Bronchial epithelial cell (primary cell): Measurements from ENCODE around the gene PPP1R1C. TPM values are rescaled to one million over a fixed set of nuclear protein-coding genes. Genes with fewer than 3 reads are reported as not detected.

Experiments used
- DNase-seq: peaks from one replicate; pipeline ENCODE4 v3.0.0-alpha.2; 2010; ENCODE audit warnings: low read depth
- FAIRE-seq: peaks from 2 replicates; lab custom pipeline; 2011; peaks lifted over from hg19 to GRCh38; lab: Jason Lieb, UNC
- H3K27me3 ChIP-seq: 2 replicates; pipeline ENCODE4 v1.5.1; 2011; ENCODE audit warnings: low read length; ENCODE audit not compliant: control insufficient read depth, insufficient read depth
- H3K36me3 ChIP-seq: 2 replicates; pipeline ENCODE4 v1.5.1; 2011; ENCODE audit warnings: low read length; ENCODE audit not compliant: control insufficient read depth, insufficient read depth
- H3K4me3 ChIP-seq: 2 replicates; pipeline ENCODE4 v1.5.1; 2011; ENCODE audit warnings: mild to moderate bottlenecking, low read depth, low read length, control low read depth
- CTCF ChIP-seq: IDR thresholded peaks from 2 replicates; pipeline ENCODE4 v1.5.1; 2011; ENCODE audit warnings: mild to moderate bottlenecking, moderate library complexity, low read length, control low read depth, inconsistent platforms; ENCODE audit not compliant: insufficient read depth, severe bottlenecking
- total RNA-seq: library from RNA; depleted of rRNA; stranded (reverse); fragments of >200 nt; gene quantifications from 2 replicates; pipeline ENCODE4 v1.2.1, GENCODE V29; 2014

Gene PPP1R1C
- total RNA-seq, 1 donor from 2014 or later: 2.1 TPM

- FAIRE-seq (no peak), DNase-seq (no peak)
- no peak for TF ChIP-seq CTCF
- Histone ChIP-seq H3K4me3 (no peak overlapping the region), H3K36me3 (no peaks in the 10 kb centered on the region), H3K27me3 (no peaks in the 10 kb centered on the region)
Measured at GRCh38 chr2:182069416-182069815, 83.8 kb downstream of the PPP1R1C start.

GRCh38 chr2:182069908-182070307 is 84.3 kb downstream of the PPP1R1C start:
- no peaks in the 10 kb centered on the region for H3K27me3 ChIP-seq
- no peak for TF ChIP-seq CTCF
- H3K36me3 ChIP-seq: no peaks in the 10 kb centered on the region
- DNase-seq: no peak
- no peak overlapping the region for H3K4me3 ChIP-seq
- no peak for FAIRE-seq

GRCh38 chr2:182070736-182071135 is 85.1 kb downstream of the PPP1R1C start:
- no peak overlapping the region for H3K4me3 ChIP-seq
- no peaks in the 10 kb centered on the region for H3K27me3 ChIP-seq
- FAIRE-seq: no peak
- DNase-seq: no peak
- no peaks in the 10 kb centered on the region for H3K36me3 ChIP-seq
- no peak for TF ChIP-seq CTCF

- Histone ChIP-seq H3K27me3 (no peaks in the 10 kb centered on the region), H3K4me3 (no peak overlapping the region), H3K36me3 (no peaks in the 10 kb centered on the region)
- TF ChIP-seq CTCF: no peak
- no peak for FAIRE-seq
- DNase-seq: no peak
Measured at GRCh38 chr2:182072861-182073260, 87.2 kb downstream of the PPP1R1C start.

- FAIRE-seq: no peak
Measured at GRCh38 chr2:182073613-182074012, 88.0 kb downstream of the PPP1R1C start.

More at GRCh38 chr2:182073613-182074012, 88.0 kb downstream of the PPP1R1C start:
- Histone ChIP-seq H3K36me3 (no peaks in the 10 kb centered on the region), H3K27me3 (no peaks in the 10 kb centered on the region), H3K4me3 (no peak overlapping the region)
- TF ChIP-seq CTCF: no peak
- no peak for DNase-seq
